IMR-90 (cell line): Measurements from ENCODE around the gene CARMIL1. TPM values are rescaled to one million over a fixed set of nuclear protein-coding genes. Genes with fewer than 3 reads are reported as not detected.

Experiments used
- ATAC-seq: fragments of 200-7000 bp; cut with Tn5 transposase; 2 replicates; pipeline ENCODE4 v1.9.1; 2020; ENCODE audit warnings: low read depth, mild to moderate bottlenecking, moderate library complexity
- BruUV-seq: library from RNA; stranded (reverse); fragments of 400-500 nt; replicated peaks from 2 replicates; lab custom pipeline; 2021; lab: Mats Ljungman, UMichigan
- CTCF ChIA-PET: fragments of 300-600 bp; formaldehyde crosslinking; extraction: SDS; loops from one replicate; lab custom pipeline; 2021; ENCODE audit warnings: antibody characterized with exemption; lab: Yijun Ruan, JAX
- POLR2A ChIA-PET: fragments of 300-600 bp; sonication (Branson Sonifier 250); formaldehyde crosslinking; loops from one replicate; lab custom pipeline; 2022; ENCODE audit warnings: antibody characterized with exemption; ENCODE audit not compliant: unreplicated experiment; lab: Charles Lee
- DNase-seq: peaks from one replicate; pipeline ENCODE4 v3.0.0; 2013
- H2AFZ ChIP-seq: replicated peaks from 2 replicates; pipeline ENCODE3; 2013; ENCODE audit warnings: low read length, mild to moderate bottlenecking; ENCODE audit not compliant: poor library complexity
- H2AK5ac ChIP-seq: 2 replicates; pipeline ENCODE4 v1.6.1; 2013; ENCODE audit warnings: low read depth, low read length, inconsistent platforms
- H2AK9ac ChIP-seq: replicated peaks from 2 replicates; pipeline ENCODE3; 2013; ENCODE audit warnings: mild to moderate bottlenecking, low read depth, low read length, moderate library complexity; ENCODE audit not compliant: poor library complexity
- H2BK120ac ChIP-seq: 2 replicates; pipeline ENCODE4 v1.6.1; 2013; ENCODE audit warnings: low read depth, low read length, inconsistent platforms
- H2BK15ac ChIP-seq: 3 replicates; pipeline ENCODE4 v1.6.1; 2013; ENCODE audit warnings: low read depth, low read length, inconsistent platforms
- H2BK20ac ChIP-seq: 2 replicates; pipeline ENCODE4 v1.6.1; 2013; ENCODE audit warnings: low read depth, mild to moderate bottlenecking, inconsistent platforms, low read length, moderate library complexity
- H2BK5ac ChIP-seq: 2 replicates; pipeline ENCODE4 v1.6.1; 2013; ENCODE audit warnings: mild to moderate bottlenecking, low read depth, low read length, inconsistent platforms; ENCODE audit not compliant: poor library complexity, severe bottlenecking
- H3K14ac ChIP-seq: replicated peaks from 2 replicates; pipeline ENCODE4 v1.6.1; 2013; ENCODE audit warnings: low read depth, low read length, inconsistent platforms
- H3K18ac ChIP-seq: 2 replicates; pipeline ENCODE4 v1.6.1; 2013; ENCODE audit warnings: low read depth, low read length, control low read depth
- H3K23ac ChIP-seq: 2 replicates; pipeline ENCODE4 v1.6.1; 2013; ENCODE audit warnings: low read depth, low read length, inconsistent platforms
- H3K27ac ChIP-seq: 2 replicates; pipeline ENCODE4 v1.5.1; 2013; ENCODE audit warnings: mild to moderate bottlenecking, control low read depth, low read length; ENCODE audit not compliant: insufficient read depth
- H3K27me3 ChIP-seq: 2 replicates; pipeline ENCODE4 v1.6.1; 2013; ENCODE audit warnings: low read length; ENCODE audit not compliant: control insufficient read depth, insufficient read depth
- H3K36me3 ChIP-seq: 2 replicates; pipeline ENCODE4 v1.6.1; 2013; ENCODE audit warnings: low read length, mixed read lengths; ENCODE audit not compliant: control insufficient read depth, insufficient read depth
- H3K4ac ChIP-seq: 2 replicates; pipeline ENCODE4 v1.6.1; 2013; ENCODE audit warnings: low read depth, low read length, inconsistent platforms
- H3K4me1 ChIP-seq: 2 replicates; pipeline ENCODE4 v1.6.1; 2013; ENCODE audit warnings: low read length, mixed read lengths; ENCODE audit not compliant: control insufficient read depth, insufficient read depth
- H3K4me2 ChIP-seq: 2 replicates; pipeline ENCODE4 v1.6.1; 2013; ENCODE audit warnings: low read depth, mild to moderate bottlenecking, control low read depth, low read length, moderate library complexity
- H3K4me3 ChIP-seq: 2 replicates; pipeline ENCODE4 v1.5.1; 2013; ENCODE audit warnings: low read depth, mild to moderate bottlenecking, control low read depth, low read length, moderate library complexity; ENCODE audit not compliant: insufficient read depth
- H3K56ac ChIP-seq: 2 replicates; pipeline ENCODE4 v1.6.1; 2013; ENCODE audit warnings: low read length, inconsistent platforms; ENCODE audit not compliant: insufficient read depth; ENCODE audit errors: extremely low read depth
- H3K79me1 ChIP-seq, 2 experiments: 2 replicates each; pipeline ENCODE4 v1.6.1; 2013; ENCODE audit warnings: low read length in 2 of 2, inconsistent platforms in 1 of 2, low read depth in 1 of 2
- H3K9ac ChIP-seq: 2 replicates; pipeline ENCODE4 v1.6.1; 2013; ENCODE audit warnings: low read depth, low read length, control low read depth
- H3K9me1 ChIP-seq: 2 replicates; pipeline ENCODE4 v1.6.1; 2013; ENCODE audit warnings: low read length, inconsistent platforms; ENCODE audit not compliant: insufficient read depth
- H3K9me3 ChIP-seq: 2 replicates; pipeline ENCODE4 v1.6.1; 2013; ENCODE audit warnings: low read length; ENCODE audit not compliant: control insufficient read depth, insufficient read depth
- H4K20me1 ChIP-seq: 2 replicates; pipeline ENCODE4 v1.6.1; 2013; ENCODE audit warnings: low read length, inconsistent platforms; ENCODE audit not compliant: insufficient read depth
- H4K5ac ChIP-seq: 2 replicates; pipeline ENCODE4 v1.6.1; 2013; ENCODE audit warnings: mild to moderate bottlenecking, low read depth, low read length, control low read depth
- H4K8ac ChIP-seq, 2 experiments: 2 replicates each; pipeline ENCODE4 v1.6.1; 2013; ENCODE audit warnings: low read depth in 2 of 2, low read length in 2 of 2, control low read depth in 1 of 2, inconsistent platforms in 1 of 2
- H4K91ac ChIP-seq: 2 replicates; pipeline ENCODE4 v1.6.1; 2013; ENCODE audit warnings: low read depth, low read length, inconsistent platforms; ENCODE audit not compliant: insufficient read depth
- BHLHE40 ChIP-seq: fragments of 150-350 bp; IDR thresholded peaks from 2 replicates; pipeline ENCODE4 v1.6.1; 2016; ENCODE audit warnings: mild to moderate bottlenecking, low read depth, low read length
- WGBS, 2 experiments: methylation state at CpG; one replicate each; pipeline versions ENCODE4 v1.1.5 to v1.1.7; 2013; ENCODE audit warnings: missing lambda C conversion rate in 2 of 2; ENCODE audit not compliant: insufficient read length in 1 of 2; ENCODE audit errors: extremely low coverage in 2 of 2; 5-methylcytosine and 5-hydroxymethylcytosine counted together
- dilution Hi-C: fragments of 300-500 bp; cut with HindIII; formaldehyde crosslinking; loops from one replicate; pipeline ENCODE4 v1.14.3; 2018; ENCODE audit warnings: low sequenced_read_pairs; ENCODE audit not compliant: unreplicated experiment
- in situ Hi-C: fragments of 300-500 bp; cut with MboI; formaldehyde crosslinking; loops from 3 replicates; pipeline ENCODE4 v1.14.3; 2019; ENCODE audit warnings: low sequenced_read_pairs, inconsistent platforms, mixed read lengths
- intact Hi-C: fragments of 100-400 bp; cut with micrococcal nuclease; formaldehyde crosslinking; loops from 2 replicates; pipeline ENCODE4 v1.10.0; 2022
- polyA plus RNA-seq, 3 experiments: library from polyadenylated mRNA; depleted of rRNA; stranded (reverse); fragments of >200 nt; gene quantifications; 2 replicates each; pipeline ENCODE4 v1.2.3, GENCODE V29; 2012; ENCODE audit warnings: low replicate concordance in 1 of 3
- total RNA-seq: library from RNA; depleted of rRNA; stranded (reverse); fragments of >200 nt; gene quantifications from 2 replicates; pipeline ENCODE4 v1.2.3, GENCODE V29; 2012

CARMIL1 gene
- total and polyA plus RNA-seq, 2 of the 4 experiments (the other 2 are of a cell fraction) = 1.3 to 2.9 TPM

GRCh38 chr6:25641377-25641776, 362.2 kb downstream of the CARMIL1 start:
- Histone ChIP-seq H3K9me1 (no peaks in the 10 kb centered on the region), H2BK120ac (no peak overlapping the region), H4K5ac (no peak overlapping the region), H2AK9ac (no peak overlapping the region), H3K9me3 (no peaks in the 10 kb centered on the region), H3K14ac (no peak overlapping the region), H3K4ac (no peak overlapping the region), H2AK5ac (no peak overlapping the region), H3K27me3 (no peaks in the 10 kb centered on the region; the same call in 1 of the 2 replicates), H3K79me1 (no peaks in the 10 kb centered on the region), H3K36me3 (no peaks in the 10 kb centered on the region), H3K18ac (no peak overlapping the region), H3K9ac (no peak overlapping the region), H2AFZ (no peak overlapping the region), H4K20me1 (no peaks in the 10 kb centered on the region), H4K8ac (no peak overlapping the region), H4K91ac (no peak overlapping the region), H3K27ac (no peak overlapping the region), H3K23ac (no peak overlapping the region), H2BK20ac (no peak overlapping the region), H3K56ac (no peak overlapping the region), H3K4me3 (no peak overlapping the region), H3K4me1 (no peaks in the 10 kb centered on the region), H2BK5ac (no peak overlapping the region), H2BK15ac (no peak overlapping the region), H3K4me2 (no peak overlapping the region)
- DNase-seq (no peak), ATAC-seq (no peak)
- ChIA-PET CTCF (no interaction called here), POLR2A (no interaction called here)
- dilution Hi-C loops (no loop called here), in situ Hi-C loops (no loop called here), intact Hi-C loops (no loop called here)
- WGBS, 2 experiments = 60% methylated on average over 1 of the region's 5 CpGs; no CpG with 5 or more reads in 1 of the 2 experiments
- no TSS peak for BruUV-seq
- no peak for TF ChIP-seq BHLHE40
